Activated T-cell treated with anti-CD3 and anti-CD28 coated beads for 1 hour (primary cell): ENCODE measurements around the gene PRPF19.

Experiments
- DNase-seq: peaks from one replicate; pipeline ENCODE4 v3.0.0-alpha.2; 2020; ENCODE audit warnings: low read depth

PRPF19 gene

DNA sequence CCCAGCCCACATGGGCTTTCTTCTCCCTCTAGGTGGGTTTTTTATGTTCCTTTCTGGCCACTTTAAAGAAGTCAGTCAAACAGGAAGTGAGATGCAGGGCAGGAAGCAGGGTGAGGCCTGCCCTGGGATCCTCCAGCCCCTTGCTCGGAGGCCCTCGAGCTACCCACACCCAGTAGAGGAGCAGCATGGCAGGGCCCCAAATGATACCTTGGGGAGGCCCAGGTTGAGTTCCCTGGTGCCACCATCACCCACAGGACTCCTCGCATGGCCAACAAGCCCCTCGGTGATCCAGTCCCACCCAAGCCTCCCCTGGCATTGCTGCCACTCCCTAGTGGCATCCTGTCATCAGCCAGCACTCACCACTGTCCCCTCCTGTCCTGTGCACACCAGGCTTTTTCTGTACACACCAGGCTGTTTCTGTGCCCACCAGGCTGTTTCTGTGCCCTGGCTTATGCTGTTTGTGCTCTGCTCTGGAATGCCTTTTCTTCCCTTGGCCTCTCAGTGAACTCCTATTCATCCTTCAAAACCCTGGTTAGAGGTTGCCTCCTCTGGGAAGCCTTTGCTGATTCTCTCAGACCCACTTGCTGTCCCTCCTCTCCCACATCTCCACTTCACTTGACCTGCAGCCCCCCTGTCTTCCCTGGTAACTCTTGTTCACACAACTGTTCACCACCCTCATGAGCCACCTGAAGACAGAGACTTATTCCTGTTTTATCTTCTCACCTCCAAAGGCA lies 47.5 kb downstream of the PRPF19 start:
- no peak for DNase-seq

DNA sequence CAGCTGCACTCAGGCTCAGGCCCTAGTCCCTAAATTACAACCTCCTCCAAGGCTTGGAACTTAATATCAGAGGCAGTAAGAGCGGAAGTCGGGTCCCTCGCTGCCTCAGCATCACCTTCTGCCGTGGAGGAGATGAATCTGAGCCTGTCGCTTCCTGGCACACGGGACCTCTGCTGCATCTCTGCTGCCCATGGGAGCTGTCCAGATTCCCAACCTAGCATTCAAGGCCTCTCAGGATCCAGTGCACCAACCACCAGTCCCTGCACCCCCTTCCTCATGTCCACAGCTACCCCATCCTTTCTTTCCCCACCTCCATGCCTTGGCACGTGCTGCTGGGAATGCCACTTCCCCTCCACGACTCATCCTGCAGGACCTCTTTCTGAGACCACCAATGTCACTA lies 48.1 kb downstream of the PRPF19 start:
- no peak for DNase-seq

DNA sequence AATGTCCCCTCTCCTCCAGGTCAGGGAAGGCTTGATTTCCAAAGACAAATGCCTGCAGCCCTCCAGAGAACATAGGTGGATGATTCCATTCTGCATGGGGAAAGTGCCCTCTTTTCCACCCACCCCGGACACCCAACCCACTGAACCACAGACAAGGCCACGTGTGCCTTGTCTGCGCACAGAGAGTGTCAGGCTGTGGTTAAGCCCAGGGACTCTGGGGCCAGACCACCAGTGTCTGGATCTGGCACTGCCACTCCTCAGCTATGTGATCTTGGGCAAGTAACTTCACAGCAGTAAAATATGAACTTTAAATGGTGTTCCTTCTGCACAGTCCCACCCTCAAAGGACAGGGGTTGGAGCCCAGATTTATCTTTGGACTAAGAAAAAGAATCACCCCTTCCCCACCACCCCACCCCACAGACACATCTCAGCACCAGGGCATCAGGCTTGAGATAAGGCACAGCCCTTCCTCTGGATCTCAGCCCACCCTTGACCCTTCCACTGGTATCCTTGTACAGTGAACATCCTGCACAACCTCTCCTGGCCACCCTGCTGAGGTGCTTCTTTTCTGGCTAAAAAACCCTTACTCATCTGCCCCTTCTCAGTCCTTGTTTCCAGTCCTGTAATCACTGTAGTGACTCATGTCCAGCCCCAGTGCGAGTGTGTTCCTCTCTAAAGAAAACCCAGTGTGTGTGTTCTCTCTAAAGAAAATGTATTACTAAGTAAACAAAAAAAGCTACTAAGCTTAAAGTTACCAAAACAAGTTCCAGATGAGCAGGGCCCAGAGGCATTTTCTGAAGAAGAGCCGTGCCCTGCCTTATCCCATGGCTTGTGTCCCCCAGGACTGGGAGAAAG lies 48.8 kb downstream of the PRPF19 start:
- DNase-seq: no peak

DNA sequence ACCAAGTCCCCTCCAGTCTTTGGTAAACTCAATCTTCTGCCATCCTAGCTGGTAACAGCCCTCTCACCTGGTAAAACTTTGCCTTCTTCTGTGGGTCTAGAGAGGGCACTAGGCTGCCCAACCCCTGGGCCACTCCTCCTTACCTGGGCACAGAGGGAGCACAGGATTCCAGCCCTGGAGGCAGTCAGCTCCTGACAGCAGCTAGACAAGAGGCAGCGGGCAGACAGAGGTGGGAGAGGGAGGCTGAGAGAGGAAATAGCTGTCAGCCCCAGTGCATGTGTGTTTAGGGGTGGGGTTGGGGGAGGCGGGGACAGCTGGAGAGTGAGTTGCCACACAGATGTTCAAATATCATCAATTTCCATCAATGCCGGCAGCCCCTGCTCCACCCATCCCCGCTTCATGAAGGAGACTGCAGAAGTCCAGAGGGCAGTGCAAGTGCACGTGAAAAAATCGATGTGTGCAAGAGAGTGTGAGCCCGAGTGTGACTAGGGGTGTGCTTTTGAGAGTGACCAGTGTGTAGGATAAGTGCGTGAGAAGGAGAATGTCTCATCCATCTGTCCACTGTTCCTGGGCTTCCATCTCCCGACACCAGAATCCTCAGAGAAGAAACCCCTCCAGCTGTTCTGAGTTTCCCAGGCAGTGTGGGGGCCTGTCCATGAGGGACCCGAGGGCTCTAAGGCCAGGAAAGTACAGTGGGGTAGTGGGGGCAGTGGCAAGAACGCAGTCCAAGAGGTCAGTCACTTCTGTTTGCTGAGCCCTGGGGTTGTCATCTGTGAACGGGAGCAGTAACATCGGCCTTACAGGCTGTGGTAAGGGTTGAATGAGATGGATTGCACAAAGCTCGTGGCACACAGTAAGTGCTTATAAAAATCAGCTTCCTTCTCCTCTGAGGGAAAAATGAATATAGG lies 50.4 kb downstream of the PRPF19 start, which contains the start of gene PTGDR2:
Gene PTGDR2, minus strand, starts transcription at position 225 of the 908 bp plus-strand sequence. CDS start 2,228 bp downstream, outside the sequence.
- no peak for DNase-seq

DNA sequence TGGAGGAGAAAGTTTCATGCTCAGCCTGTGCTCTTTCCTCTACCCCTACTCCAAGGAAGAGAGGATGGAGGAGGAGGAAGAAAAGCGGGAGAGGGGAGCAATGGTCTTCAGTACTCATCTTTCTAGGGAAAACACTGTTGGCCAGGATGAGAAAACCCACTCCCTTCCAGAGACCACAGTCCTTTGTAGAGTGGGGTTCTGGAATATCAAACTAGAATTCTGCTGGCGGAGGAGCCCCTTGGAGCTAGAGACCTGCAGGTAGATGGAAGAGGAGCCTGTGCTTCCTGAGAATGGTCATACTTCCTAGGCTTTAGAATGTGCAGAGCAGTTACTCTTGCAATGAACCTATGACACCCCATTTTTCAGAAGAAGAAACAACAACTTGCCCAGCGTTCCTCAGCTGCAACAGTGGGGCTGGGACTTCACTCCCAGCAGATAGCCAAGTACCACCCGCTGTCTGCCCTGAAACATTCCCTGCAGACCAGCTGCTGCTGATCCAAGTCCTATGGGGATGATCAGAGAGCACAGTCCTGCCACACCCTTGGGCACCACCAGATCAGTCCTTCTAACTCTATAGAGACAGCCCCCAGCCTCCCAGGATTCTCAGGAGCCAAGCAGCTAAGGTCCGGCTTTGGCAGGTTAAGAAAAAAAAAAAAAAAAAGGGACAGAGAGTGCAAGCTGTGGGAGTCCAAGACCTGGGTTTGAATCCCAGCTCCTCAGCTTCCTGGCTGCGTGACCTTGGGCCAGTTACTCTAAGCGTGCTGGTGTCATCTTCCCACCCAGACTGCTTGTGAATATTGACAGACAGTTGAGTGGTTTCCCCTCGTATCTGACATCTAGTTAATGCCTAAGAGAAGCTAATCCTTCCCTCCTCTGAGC lies 51.3 kb downstream of the PRPF19 start:
- DNase-seq: no peak

DNA sequence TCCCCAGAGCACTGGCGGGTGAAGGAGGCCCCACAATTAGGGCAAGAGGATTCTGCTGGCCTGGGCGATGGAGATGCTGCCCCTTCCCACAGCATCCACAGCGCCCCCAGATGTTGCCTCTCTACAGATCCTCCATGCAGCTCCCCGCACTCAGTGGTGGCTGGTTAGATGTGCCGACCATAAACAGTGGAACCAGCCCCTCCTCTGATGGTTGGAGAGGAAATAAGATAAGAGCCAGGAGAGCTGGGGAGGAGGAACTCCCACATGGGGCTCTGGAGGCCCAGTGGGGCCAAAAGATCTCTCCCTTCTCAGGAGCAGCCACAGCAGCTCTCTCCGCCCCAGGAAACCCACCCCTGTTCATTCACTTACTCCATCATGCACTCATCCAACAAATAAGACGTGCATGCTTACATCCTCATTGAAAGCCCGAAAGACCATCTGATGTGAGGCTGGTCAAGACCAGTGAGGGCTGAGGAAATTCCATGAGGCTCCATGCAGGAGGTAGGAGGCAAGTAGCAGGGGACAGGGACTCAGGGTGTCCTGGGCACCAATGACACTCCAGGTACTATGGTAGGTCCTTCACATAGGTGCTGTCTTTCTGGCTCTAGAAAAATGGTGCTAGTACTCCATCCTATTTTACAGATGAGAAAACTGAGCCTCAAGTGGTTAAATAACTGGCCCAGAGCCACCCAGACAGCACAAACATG lies 52.1 kb downstream of the PRPF19 start:
- no peak for DNase-seq

DNA sequence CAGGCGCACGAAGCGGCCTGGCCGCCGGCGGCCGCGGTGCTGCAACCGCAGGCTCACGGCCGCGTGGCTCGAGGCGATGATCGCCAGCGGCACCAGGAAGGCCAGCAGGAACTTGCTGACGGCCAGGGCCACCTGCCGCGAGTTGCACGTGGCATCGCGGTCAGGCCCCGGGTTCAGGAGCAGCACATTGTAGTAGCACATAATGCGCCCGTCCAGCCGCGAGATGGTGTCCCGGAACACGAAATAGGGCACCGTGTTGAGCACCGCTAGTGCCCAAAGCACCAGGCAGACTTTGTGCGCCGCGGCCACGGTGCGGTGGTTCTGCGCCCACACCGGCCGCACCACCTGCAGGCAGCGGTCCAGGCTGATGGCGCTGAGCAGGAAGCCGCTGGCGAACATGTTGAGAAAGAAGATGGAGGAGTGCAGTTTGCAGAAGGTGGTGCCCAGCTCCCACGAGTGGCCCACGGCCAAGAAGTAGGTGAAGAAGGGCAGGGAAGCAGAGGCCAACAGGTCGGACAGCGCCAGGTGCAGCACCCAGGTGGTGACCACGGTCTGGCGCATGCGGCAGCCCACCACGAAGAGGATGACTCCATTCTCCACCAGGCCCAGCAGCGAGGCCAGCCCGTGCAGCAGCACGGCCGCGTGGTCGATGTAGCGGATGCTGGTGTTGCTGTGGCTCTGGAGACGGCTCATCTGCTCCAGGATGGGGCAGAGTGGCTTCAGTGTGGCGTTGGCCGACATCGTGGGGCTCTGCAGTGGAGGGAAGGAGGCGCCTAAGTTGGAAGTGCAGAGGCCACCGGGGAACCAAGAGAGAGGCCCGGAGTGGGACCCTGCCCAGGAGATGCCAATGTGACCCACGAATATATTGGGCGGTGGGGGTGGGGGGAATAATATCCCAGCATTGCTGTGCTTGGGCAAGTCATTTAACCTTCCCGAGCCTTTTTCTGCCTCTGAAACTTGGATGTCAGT lies 53.1 kb downstream of the PRPF19 start:
- no peak for DNase-seq

DNA sequence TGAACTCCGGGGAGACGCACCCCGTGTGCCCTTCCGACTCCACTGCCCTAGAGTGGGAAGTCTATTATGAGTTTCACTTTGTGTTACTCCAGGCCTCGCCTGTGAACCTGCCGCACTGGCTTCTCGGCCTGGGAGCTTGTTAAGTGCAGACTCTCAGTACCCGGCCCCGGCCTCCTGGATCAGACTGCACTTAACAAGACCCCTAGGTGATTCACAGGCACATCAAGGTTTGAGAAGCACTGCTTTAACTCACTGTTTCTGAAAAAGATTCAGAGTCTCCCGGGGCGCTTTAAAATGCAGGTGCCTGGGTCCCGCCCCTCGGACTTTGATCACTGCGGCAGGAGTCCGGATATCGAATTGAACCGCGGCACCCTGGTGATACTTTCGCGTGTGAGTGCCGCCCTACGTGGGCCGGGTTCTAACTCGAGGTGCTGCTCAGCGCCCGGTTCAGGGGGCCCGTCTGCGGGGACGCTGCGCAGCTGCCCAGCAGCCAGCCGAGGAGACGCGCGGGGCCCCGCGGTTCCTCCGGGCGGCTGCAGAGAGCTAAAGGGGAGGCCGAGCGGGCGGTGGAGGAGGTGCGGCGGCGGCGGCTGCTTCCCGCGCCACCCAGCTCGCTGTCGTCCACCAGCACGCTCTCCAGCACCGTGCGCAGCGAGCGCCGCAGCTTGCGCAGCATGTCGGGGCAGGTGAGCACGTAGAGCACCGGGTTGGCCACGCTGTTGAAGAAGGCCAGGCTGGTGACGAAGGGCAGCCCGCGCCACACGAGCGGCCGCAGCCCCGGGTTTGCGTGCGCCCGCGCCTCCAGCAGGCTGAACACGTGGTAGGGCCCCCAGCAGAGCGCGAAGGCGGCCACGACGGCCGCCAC lies 54.0 kb downstream of the PRPF19 start:
- no peak for DNase-seq

DNA sequence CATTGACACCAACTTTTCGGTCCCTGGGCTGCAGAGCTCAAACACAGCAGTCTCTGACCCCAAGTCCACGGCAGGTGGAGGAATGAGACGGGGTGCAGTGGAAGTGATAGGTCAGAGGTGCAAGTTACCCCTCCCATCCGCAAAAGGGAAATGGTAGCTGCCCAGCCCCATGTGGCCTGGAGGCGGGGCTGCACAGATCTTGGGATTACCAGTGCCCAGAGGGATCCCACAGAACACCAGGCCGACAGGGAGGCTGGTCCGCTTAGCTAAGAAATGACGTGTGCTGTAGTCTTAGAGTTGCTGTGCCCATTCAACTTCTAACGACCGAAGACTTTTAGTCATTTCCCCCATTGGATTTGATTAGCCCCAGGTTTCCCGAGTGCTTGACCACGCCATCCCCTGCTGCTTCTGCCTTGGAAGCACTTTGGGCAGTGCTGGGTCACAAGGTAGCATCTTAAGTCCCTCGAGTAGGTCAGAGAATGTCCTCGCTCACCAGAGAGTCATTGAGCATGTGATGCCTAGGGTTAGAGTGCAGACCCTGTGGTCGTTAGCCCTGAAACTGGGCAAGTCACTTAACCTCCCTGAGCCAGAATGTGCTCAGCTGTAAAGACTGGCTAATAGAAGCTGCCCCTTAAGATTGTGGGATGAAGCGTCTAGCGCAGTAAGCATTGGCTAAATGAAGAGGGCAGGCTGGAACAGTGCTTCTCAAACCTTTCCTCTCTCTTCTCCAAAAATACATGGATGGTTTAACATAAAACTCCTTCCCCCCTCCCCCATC lies 54.9 kb downstream of the PRPF19 start:
- DNase-seq: no peak

DNA sequence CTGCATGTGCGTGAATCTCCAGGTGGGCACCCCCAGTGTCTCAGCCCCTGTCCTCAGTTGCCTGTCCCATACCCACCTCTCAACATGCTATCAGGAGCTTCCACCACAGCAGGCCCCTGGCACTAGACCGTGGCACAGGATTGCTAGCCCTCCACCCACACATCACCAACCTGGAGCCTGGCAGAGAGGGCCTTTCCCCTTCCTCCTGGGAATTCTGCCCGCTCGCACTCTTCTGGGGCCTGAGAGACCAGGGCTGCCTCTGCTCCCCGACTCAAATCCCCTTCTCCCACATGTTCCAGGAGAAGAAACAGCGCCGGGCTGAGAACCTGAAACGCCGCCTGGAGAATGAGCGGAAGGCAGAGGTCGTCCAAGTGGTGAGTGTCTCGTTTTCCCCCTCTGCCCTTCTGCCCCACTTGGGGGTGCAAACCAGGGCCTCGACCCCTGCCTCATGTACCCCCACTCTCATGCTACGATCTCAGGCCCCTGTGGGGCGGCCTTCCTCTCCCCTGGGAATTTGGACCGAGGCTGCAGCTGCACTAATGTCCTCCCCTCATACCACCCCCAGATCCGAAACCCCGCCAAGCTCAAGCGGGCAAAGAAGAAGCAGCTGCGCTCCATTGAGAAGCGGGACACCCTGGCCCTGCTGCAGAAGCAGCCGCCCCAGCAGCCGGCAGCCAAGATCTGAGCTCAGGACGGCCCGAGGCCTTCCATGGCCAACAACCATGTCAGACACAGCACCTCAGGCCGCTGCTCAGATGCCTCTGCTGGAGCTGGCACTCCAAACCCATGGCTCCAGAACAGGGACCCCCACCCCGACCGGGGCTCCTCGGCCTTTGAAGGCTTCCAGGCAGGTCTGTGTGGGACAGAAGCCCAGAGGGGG lies 56.5 kb downstream of the PRPF19 start:
- no peak for DNase-seq

DNA sequence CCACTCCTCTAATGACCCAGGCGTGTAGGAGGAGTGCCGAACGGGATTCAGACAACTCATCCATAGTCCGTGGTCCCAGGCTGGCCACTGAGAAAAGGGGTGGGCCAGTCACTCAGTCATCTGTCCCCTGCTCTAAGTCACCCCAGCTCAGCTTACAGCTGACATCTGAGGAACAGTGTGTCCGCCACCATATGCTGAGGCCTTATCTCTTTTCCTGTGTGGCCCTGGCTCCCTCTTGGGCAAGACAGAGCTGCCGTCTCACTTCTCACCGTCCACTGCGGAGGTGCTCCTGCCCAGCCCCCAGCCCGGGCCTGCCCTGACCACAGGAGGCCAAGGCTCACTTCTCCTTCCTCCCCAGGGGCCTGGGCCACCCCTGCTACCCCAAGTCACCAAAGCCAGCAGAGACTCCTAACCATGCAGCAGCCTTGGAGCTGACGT lies 57.7 kb downstream of the PRPF19 start:
- no peak for DNase-seq

DNA sequence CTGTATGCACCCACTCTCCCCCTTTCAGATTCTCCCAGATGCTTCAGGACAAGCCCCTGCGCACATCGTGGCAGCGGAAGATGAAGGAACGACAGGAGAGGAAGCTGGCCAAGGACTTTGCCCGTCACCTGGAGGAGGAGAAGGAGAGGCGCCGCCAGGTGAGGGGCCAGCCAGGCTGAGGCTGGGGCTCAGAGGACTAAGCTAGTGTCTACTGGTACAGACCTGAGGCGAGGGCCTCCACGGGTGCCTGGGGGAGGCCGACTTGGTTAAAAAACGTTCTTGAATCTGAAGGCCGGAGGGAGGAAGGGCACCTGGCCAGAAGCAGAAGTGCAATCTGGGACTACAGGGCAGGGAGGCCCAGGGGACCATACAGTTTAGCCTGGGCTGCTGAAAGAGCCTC lies 58.5 kb downstream of the PRPF19 start:
- no peak for DNase-seq

DNA sequence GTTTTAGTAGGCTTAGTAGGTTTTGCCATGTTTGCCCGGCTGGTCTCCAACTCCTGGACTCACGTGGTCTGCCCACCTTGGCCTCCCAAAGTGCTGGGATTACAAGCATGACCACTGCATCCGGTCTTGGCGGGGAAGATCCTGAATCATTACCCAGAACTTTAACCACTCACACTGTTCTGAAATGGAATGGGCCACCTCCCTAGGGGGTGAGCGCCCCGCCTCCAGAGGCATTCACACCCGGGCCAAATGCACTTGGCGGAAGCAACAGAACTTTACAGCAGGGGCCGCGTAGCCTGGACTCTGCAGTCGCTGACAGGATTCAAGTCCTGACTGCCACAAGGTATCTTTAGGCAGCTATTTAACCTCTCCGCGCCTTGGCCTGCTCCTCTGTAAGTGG lies 59.1 kb downstream of the PRPF19 start:
- DNase-seq: no peak

DNA sequence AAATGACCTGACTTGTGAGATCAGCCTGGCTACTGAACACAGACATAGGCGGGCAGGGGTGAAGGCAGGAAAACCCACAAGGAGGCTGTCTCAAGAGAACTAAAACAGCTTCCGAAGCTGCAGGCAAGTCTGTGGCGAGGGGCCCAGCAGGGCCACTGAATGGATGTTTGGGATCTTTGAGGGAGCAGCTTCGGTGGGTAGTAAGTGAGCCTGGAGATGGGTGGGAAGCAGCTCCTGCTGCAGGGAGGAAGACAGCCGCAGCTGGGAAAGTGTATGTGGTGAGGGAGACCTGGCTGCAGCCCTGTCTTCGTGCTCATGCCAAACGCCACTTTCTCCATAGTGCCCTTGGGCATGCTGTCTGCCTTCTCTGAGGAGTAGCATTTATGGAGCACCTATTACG lies 61.0 kb downstream of the PRPF19 start:
- no peak for DNase-seq

DNA sequence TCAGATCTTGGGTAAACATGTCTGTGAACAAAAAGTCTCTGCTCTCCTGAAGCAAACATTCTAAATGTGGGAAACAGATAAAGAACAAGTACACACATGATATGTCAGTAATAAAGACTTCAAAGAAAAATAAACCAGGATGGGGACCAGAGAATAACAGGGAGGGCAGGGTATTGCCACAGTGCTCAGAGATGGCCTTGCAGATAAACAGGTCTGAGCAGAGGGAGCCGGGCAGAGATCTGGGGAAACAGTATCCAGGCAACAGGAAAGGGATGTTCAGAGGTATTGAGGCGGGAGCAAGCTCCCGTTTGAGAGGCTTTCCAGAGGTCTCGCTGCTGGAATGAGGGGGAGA lies 61.5 kb downstream of the PRPF19 start:
- DNase-seq: no peak

DNA sequence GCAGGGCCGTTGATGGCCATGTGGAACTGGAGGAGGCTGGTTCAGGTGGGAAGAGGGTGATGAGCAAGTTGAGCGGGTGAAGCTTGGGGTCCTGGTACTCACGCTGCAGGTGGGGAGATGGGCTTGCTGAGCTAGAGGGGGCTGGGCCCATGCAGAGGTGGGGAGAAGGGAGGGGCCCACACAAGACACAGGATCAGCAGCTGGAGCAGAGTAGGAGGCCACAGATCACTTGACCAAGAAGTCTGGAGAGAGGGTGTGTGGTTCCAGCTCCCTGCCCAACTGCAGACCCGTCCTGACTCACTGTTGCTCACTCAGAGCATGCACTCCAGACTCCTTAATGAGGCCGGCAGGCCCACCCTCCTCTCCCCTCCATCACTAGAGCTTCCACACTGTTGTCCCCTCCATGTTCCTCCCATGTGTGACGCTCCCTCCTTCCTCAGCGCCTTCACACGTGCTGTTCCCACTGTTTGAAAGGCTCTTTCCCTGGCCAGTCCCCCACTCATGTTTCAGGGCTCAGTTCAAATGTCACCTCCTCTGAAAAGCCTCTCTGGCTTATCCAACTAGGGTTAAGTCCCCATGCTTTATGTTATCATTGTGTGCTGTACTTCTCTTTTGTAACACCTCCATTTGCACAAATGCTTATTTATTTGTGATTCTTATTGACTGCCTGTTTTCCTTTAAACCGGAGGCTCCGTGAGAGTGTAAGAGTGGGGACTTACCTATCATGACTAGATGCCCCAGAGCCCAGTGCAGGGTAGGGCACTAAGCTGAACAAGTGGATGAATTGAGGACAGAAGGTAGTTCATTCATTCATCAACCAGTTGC lies 62.1 kb downstream of the PRPF19 start:
- DNase-seq: no peak
